H1 (cell line): Measurements from ENCODE around the gene APOA1. TPM values are rescaled to one million over a fixed set of nuclear protein-coding genes. Genes with fewer than 3 reads are reported as not detected.

Source experiments
- CTCF ChIA-PET: fragments of 300-600 bp; sonication (Branson Sonifier 250); formaldehyde crosslinking; loops from one replicate; lab custom pipeline; 2021; ENCODE audit not compliant: partially characterized antibody; lab: Charles Lee
- POLR2A ChIA-PET: fragments of 300-600 bp; sonication (Branson Sonifier 250); formaldehyde crosslinking; loops from one replicate; lab custom pipeline; 2021; ENCODE audit warnings: inconsistent platforms; ENCODE audit not compliant: partially characterized antibody; lab: Charles Lee
- DNase-seq, 2 experiments: peaks; one replicate each; pipeline versions ENCODE4 v3.0.0 to v3.0.0-alpha.2; 2010 to 2022; ENCODE audit warnings: low spot score in 2 of 2, low read depth in 1 of 2, mixed read lengths in 1 of 2
- FAIRE-seq: peaks from 2 replicates; lab custom pipeline; 2011; peaks lifted over from hg19 to GRCh38; lab: Jason Lieb, UNC
- H2AFZ ChIP-seq: 2 replicates; pipeline ENCODE4 v1.8.1; 2012; ENCODE audit warnings: low read length, inconsistent platforms
- H2AK5ac ChIP-seq: 2 replicates; pipeline ENCODE4 v1.6.1; 2013; ENCODE audit warnings: low read depth, low read length
- H2BK120ac ChIP-seq: replicated peaks from 2 replicates; pipeline ENCODE3; 2013; ENCODE audit warnings: low read depth, low read length, inconsistent platforms
- H2BK12ac ChIP-seq: 2 replicates; pipeline ENCODE4 v1.6.1; 2013; ENCODE audit warnings: low read depth, low read length
- H2BK15ac ChIP-seq: 2 replicates; pipeline ENCODE4 v1.6.1; 2013; ENCODE audit warnings: low read length
- H2BK20ac ChIP-seq: 2 replicates; pipeline ENCODE4 v1.6.1; 2013; ENCODE audit warnings: low read length
- H2BK5ac ChIP-seq: 2 replicates; pipeline ENCODE4 v1.6.1; 2013; ENCODE audit warnings: low read depth, low read length
- H3K14ac ChIP-seq: 2 replicates; pipeline ENCODE4 v1.6.1; 2013; ENCODE audit warnings: inconsistent platforms; ENCODE audit not compliant: insufficient read length
- H3K18ac ChIP-seq: 2 replicates; pipeline ENCODE4 v1.6.1; 2013; ENCODE audit warnings: low read length; ENCODE audit errors: extremely low read depth
- H3K23ac ChIP-seq: 2 replicates; pipeline ENCODE4 v1.6.1; 2013; ENCODE audit warnings: inconsistent platforms; ENCODE audit not compliant: insufficient read length
- H3K23me2 ChIP-seq: 2 replicates; pipeline ENCODE4 v1.6.1; 2013; ENCODE audit warnings: low read depth, low read length
- H3K27ac ChIP-seq: 2 replicates; pipeline ENCODE4 v1.6.1; 2011; ENCODE audit warnings: low read depth, low read length, inconsistent platforms
- H3K27me3 ChIP-seq, 4 experiments: replicated peaks in 1 of 4; 1 replicate in 1 of 4; 2 replicates in 3 of 4; pipeline versions ENCODE4 v1.6.1 to v1.8.1; 2011 to 2013; ENCODE audit warnings: low read length in 3 of 4, mild to moderate bottlenecking in 3 of 4, inconsistent platforms in 2 of 4, mixed read lengths in 2 of 4, moderate library complexity in 1 of 4; ENCODE audit not compliant: control insufficient read depth in 3 of 4, insufficient read depth in 3 of 4; ENCODE audit errors: extremely low read depth in 1 of 4
- H3K36me3 ChIP-seq, 4 experiments: 2 replicates each; pipeline versions ENCODE4 v1.6.1 to v1.8.1; 2011 to 2013; ENCODE audit warnings: mild to moderate bottlenecking in 4 of 4, low read length in 3 of 4, moderate library complexity in 2 of 4, control low read depth in 1 of 4, inconsistent platforms in 1 of 4; ENCODE audit not compliant: insufficient read depth in 4 of 4, control insufficient read depth in 2 of 4
- H3K4ac ChIP-seq: replicated peaks from 2 replicates; pipeline ENCODE3; 2013; ENCODE audit warnings: low read length, low read depth, mixed read lengths, inconsistent platforms; ENCODE audit not compliant: insufficient read length
- H3K4me1 ChIP-seq, 4 experiments: replicated peaks in 1 of 4; 1 replicate in 1 of 4; 2 replicates in 3 of 4; pipeline versions ENCODE4 v1.6.1 to v1.8.1; 2011 to 2013; ENCODE audit warnings: low read length in 3 of 4, inconsistent platforms in 2 of 4, mixed read lengths in 1 of 4; ENCODE audit not compliant: insufficient read depth in 4 of 4, control insufficient read depth in 3 of 4
- H3K4me2 ChIP-seq, 2 experiments: 2 replicates each; pipeline versions ENCODE4 v1.6.1 to v1.8.1; 2011 to 2013; ENCODE audit warnings: low read depth in 2 of 2, low read length in 2 of 2, control low read depth in 1 of 2, inconsistent platforms in 1 of 2, mild to moderate bottlenecking in 1 of 2; ENCODE audit not compliant: insufficient read depth in 1 of 2
- H3K4me3 ChIP-seq, 4 experiments: fragments of 200-600, 300-600 bp in 1 of 4; sonication (generic), shearing (Covaris generic), sonication (Bioruptor Twin) in 1 of 4; 2 replicates each; pipeline versions ENCODE4 v1.5.1 to v1.8.1; 2011 to 2016; ENCODE audit warnings: low read length in 4 of 4, low read depth in 3 of 4, control low read depth in 2 of 4, inconsistent platforms in 2 of 4, mild to moderate bottlenecking in 2 of 4, mixed read lengths in 1 of 4, moderate library complexity in 1 of 4; ENCODE audit not compliant: insufficient read depth in 2 of 4; ENCODE audit errors: extremely low read depth in 1 of 4
- H3K56ac ChIP-seq: replicated peaks from 2 replicates; pipeline ENCODE3; 2013; ENCODE audit warnings: low read depth, mild to moderate bottlenecking, mixed read lengths, low read length, inconsistent platforms; ENCODE audit not compliant: insufficient read length
- H3K79me1 ChIP-seq: 2 replicates; pipeline ENCODE4 v1.6.1; 2013; ENCODE audit warnings: low read depth, low read length, control low read depth
- H3K79me2 ChIP-seq, 2 experiments: 2 replicates each; pipeline versions ENCODE4 v1.6.1 to v1.8.1; 2012 to 2013; ENCODE audit warnings: low read length in 2 of 2, mild to moderate bottlenecking in 2 of 2, inconsistent platforms in 1 of 2; ENCODE audit not compliant: insufficient read depth in 2 of 2, control insufficient read depth in 1 of 2
- H3K9ac ChIP-seq, 4 experiments: replicated peaks in 1 of 4; 1 replicate in 1 of 4; 2 replicates in 3 of 4; pipeline versions ENCODE4 v1.6.1 to v1.8.1; 2011 to 2013; ENCODE audit warnings: low read depth in 3 of 4, low read length in 3 of 4, control low read depth in 2 of 4, mild to moderate bottlenecking in 2 of 4, moderate library complexity in 2 of 4, inconsistent platforms in 1 of 4; ENCODE audit errors: extremely low read depth in 1 of 4
- H3K9me3 ChIP-seq, 2 experiments: 2 replicates each; pipeline versions ENCODE4 v1.6.1 to v1.8.1; 2012 to 2013; ENCODE audit warnings: mild to moderate bottlenecking in 2 of 2, moderate library complexity in 2 of 2, control low read depth in 1 of 2, inconsistent platforms in 1 of 2, low read depth in 1 of 2, low read length in 1 of 2, mixed read lengths in 1 of 2; ENCODE audit not compliant: insufficient read depth in 2 of 2
- H4K20me1 ChIP-seq, 2 experiments: replicated peaks in 1 of 2; 2 replicates each; pipeline versions ENCODE3 to v1.8.1; 2011 to 2013; ENCODE audit warnings: inconsistent platforms in 2 of 2, low read length in 2 of 2, mild to moderate bottlenecking in 1 of 2; ENCODE audit not compliant: insufficient read depth in 2 of 2, control insufficient read depth in 1 of 2
- H4K5ac ChIP-seq: 2 replicates; pipeline ENCODE4 v1.6.1; 2013; ENCODE audit warnings: low read length, low read depth, mixed read lengths, inconsistent platforms; ENCODE audit not compliant: insufficient read length
- H4K8ac ChIP-seq: 2 replicates; pipeline ENCODE4 v1.8.0; 2013; ENCODE audit warnings: mild to moderate bottlenecking, moderate library complexity, low read length, inconsistent platforms; ENCODE audit not compliant: insufficient read depth; ENCODE audit errors: extremely low read depth
- H4K91ac ChIP-seq: replicated peaks from 2 replicates; pipeline ENCODE3; 2013; ENCODE audit warnings: low read length, mixed read lengths, inconsistent platforms; ENCODE audit not compliant: insufficient read length
- ASH2L ChIP-seq: fragments of 200-600, 300-600 bp; sonication (generic); IDR thresholded peaks from one replicate; pipeline ENCODE4 v1.7.1; 2017; ENCODE audit warnings: low read length
- BRCA1 ChIP-seq: IDR thresholded peaks from 2 replicates; pipeline ENCODE4 v1.6.1; 2012; ENCODE audit warnings: low read depth, low read length, improper control_type of control experiment
- CHD1 ChIP-seq: IDR thresholded peaks from 2 replicates; pipeline ENCODE4 v1.6.1; 2012; ENCODE audit warnings: low read depth, low read length, improper control_type of control experiment
- FOSL1 ChIP-seq: IDR thresholded peaks from 2 replicates; pipeline ENCODE4 v1.6.1; 2011; ENCODE audit warnings: mild to moderate bottlenecking, low read depth, low read length, moderate library complexity; ENCODE audit not compliant: insufficient read depth
- GABPA ChIP-seq: IDR thresholded peaks from 2 replicates; pipeline ENCODE4 v1.6.1; 2011; ENCODE audit warnings: mild to moderate bottlenecking, low read length, moderate library complexity, borderline replicate concordance; ENCODE audit not compliant: insufficient read depth
- KDM4A ChIP-seq: IDR thresholded peaks from one replicate; pipeline ENCODE4 v1.7.1; 2012; ENCODE audit warnings: low read depth, mild to moderate bottlenecking, moderate library complexity, low read length, inconsistent platforms; ENCODE audit not compliant: severe bottlenecking
- PHF8 ChIP-seq: fragments of 200-600 bp; sonication (generic); conservative IDR thresholded peaks from 2 replicates; pipeline ENCODE4 v1.7.1; 2012; ENCODE audit warnings: low read depth, mild to moderate bottlenecking, inconsistent platforms, low read length, moderate library complexity
- POLR2A ChIP-seq, 2 experiments: IDR thresholded peaks; 1 replicate in 1 of 2; 2 replicates in 1 of 2; pipeline ENCODE4 v1.6.1; 2011; ENCODE audit warnings: low read depth in 2 of 2, low read length in 2 of 2, mild to moderate bottlenecking in 2 of 2; ENCODE audit errors: control extremely low read depth in 1 of 2
- RBBP5 ChIP-seq: IDR thresholded peaks from 2 replicates; pipeline ENCODE4 v1.7.1; 2012; ENCODE audit warnings: low read depth, mild to moderate bottlenecking, inconsistent platforms, low read length, moderate library complexity, borderline replicate concordance
- SP2 ChIP-seq: IDR thresholded peaks from 2 replicates; pipeline ENCODE4 v1.6.1; 2012; ENCODE audit warnings: mild to moderate bottlenecking, low read length, inconsistent platforms
- SUZ12 ChIP-seq: fragments of 200-600 bp; sonication (generic); IDR thresholded peaks from 2 replicates; pipeline ENCODE4 v1.6.1; 2012; ENCODE audit warnings: mild to moderate bottlenecking, inconsistent platforms, low read length, moderate library complexity, mixed read lengths
- TAF1 ChIP-seq: IDR thresholded peaks from 2 replicates; pipeline ENCODE4 v1.6.1; 2011; ENCODE audit warnings: mild to moderate bottlenecking, low read depth, low read length
- WGBS, 2 experiments: shearing (Covaris generic) in 1 of 2; methylation state at CpG; one replicate each; pipeline versions ENCODE4 v1.1.6 to v1.1.7; 2013 to 2015; ENCODE audit warnings: low lambda C conversion rate in 2 of 2, mixed read lengths in 2 of 2, inconsistent platforms in 1 of 2, low coverage in 1 of 2, missing lambda C conversion rate in 1 of 2; ENCODE audit not compliant: insufficient replicate concordance in 2 of 2, insufficient coverage in 1 of 2, insufficient read length in 1 of 2; ENCODE audit errors: extremely low coverage in 1 of 2, missing lambda C conversion rate in 1 of 2; 5-methylcytosine and 5-hydroxymethylcytosine counted together
- polyA plus RNA-seq, 7 experiments: library from polyadenylated mRNA; depleted of rRNA in 3 of 7; stranded (reverse) in 5 of 7; unstranded in 2 of 7; fragments of >200 nt in 5 of 7; fragments of 200-250 nt in 2 of 7; gene quantifications; 1 replicate in 5 of 7; 2 replicates in 1 of 7; 4 replicates in 1 of 7; pipeline versions ENCODE4 v1.2.1 to v1.2.3, GENCODE V29; 2011 to 2013; ENCODE audit warnings: missing spikeins in 2 of 7, mixed read lengths in 2 of 7
- total RNA-seq: library from RNA; stranded (reverse); fragmentation: NEBNext Ultra II Directional; extraction: Animal tissue kit (Norgen Biotek cat#: 25700); gene quantifications from 2 replicates; pipeline ENCODE4 v1.2.1, GENCODE V29; 2021

The APOA1 gene
- total and polyA plus RNA-seq, 2 of the 8 experiments (the other 6 are each of a cell fraction or from before 2014, with no cell fraction given) = 0.80 TPM; not detected in 1

DNA sequence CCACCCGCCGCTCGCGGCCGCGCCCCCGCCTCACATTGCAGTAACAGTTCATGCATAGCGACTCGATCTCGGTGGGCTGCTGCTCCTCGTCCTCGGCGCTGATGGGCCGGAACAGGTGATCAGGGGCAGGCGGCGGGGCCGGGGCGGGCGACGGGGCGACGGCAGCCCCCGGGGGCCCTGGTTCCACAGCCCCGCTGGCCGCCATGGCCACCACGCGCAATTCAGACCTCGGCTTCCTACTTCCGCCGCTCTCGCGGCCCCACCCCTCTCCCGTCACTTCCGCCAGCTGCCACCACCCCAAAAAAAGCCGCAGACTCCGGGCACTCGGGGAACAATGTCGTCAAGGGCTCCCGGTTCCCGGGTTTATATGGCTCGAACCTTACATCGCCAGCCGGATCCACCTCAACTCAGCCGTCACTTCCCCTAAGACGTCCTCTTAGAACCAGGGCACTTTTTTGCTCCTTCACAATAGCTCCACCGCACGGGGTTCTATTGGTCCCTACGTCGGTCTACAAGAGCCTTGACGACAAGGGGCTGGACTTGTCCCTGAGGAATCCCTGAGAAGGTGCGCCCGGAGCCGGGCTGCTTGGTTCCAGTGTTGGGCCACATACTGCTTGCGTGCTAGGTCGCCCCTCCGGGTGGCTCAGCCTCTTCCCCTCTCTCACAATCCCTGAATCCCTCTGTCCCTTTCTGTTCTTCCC is 49.5 kb downstream of the APOA1 start, which contains the start of gene ZPR1:
Gene ZPR1 (minus strand): TSS at position 238 of the 701 bp plus-strand sequence. CDS start 33 bp downstream, at position 205.
- no peak within 1 kb of the TSS for H2BK15ac ChIP-seq
- peak within 1 kb of the TSS; percentile 65 to 78 (median 70) for H3K9ac ChIP-seq
- peak within 1 kb of the TSS; percentile 56; the same call in 1 of the 2 replicates for H3K27ac ChIP-seq
- peaks cover 4 to 9% (median 6%) of the 10 kb centered on the region in 4 experiments for H3K4me1 ChIP-seq
- peaks cover 0 to 11% (median 3%) of the 10 kb centered on the region in 4 experiments; a peak in 4 of 7 replicates for H3K27me3 ChIP-seq
- H4K20me1 ChIP-seq = no peaks in the 10 kb centered on the region
- H2BK12ac ChIP-seq = no peak within 1 kb of the TSS
- H3K4me3 ChIP-seq = peak within 1 kb of the TSS; percentile 79 to 93 (median 85)
- H4K5ac ChIP-seq = peak within 1 kb of the TSS; percentile 18
- peaks cover 5% of the 10 kb centered on the region; the same call in 1 of the 2 replicates for H3K79me1 ChIP-seq
- H2BK20ac ChIP-seq = no peak within 1 kb of the TSS
- FAIRE-seq (no peak), DNase-seq (peak in 1 of 2 experiments; percentile 89)
- peak within 1 kb of the TSS; percentile 39 for H4K8ac ChIP-seq
- peak within 1 kb of the TSS; percentile 66 for H3K18ac ChIP-seq
- ChIA-PET POLR2A (interaction anchor here (0.9 to 6.0 kb wide), 7 partner anchors 8 to 309 kb away, joined by 3 to 29 read pairs (median 4); partner anchors contain the start of genes APOA1 and BUD13), CTCF (interaction anchor here (0.9 to 12.1 kb wide), 10 partner anchors 8 to 439 kb away, joined by 3 to 237 read pairs (median 4); partner anchors contain the start of genes APOA1, APOA4 and APOC3)
- peaks cover 26 to 36% (median 30%) of the 10 kb centered on the region in 4 experiments for H3K36me3 ChIP-seq
- no peaks in the 10 kb centered on the region for H3K9me3 ChIP-seq
- no peak within 1 kb of the TSS for H3K56ac ChIP-seq
- H3K4me2 ChIP-seq = peak within 1 kb of the TSS; percentile 92 to 94
- H3K23ac ChIP-seq = no peak within 1 kb of the TSS
- no peak within 1 kb of the TSS; the same call in 1 of the 2 replicates for H2BK5ac ChIP-seq
- H4K91ac ChIP-seq = no peak within 1 kb of the TSS
- H3K4ac ChIP-seq = peak within 1 kb of the TSS; percentile 29
- H3K14ac ChIP-seq = no peak within 1 kb of the TSS
- H2AFZ ChIP-seq = peak within 1 kb of the TSS; percentile 91; the same call in 1 of the 2 replicates
- no peak within 1 kb of the TSS for H2BK120ac ChIP-seq
- 3% methylated on average over 47 of the region's 56 CpGs; no CpG with 5 or more reads in 1 of the 2 experiments for WGBS, 2 experiments
- H3K79me2 ChIP-seq = peaks cover 0 to 15% of the 10 kb centered on the region in 2 experiments; a peak in 2 of 4 replicates
- H3K23me2 ChIP-seq = peaks cover 11% of the 10 kb centered on the region
- no peak within 1 kb of the TSS for H2AK5ac ChIP-seq
- TF ChIP-seq RBBP5 (0 out of 2 replicates have a peak, but pooled peaks have one; percentile 25), POLR2A (IDR thresholded peaks at IDR 0.05; ENCODE audit: control extremely low read depth in 1 of 2, low read depth in 2 of 2, low read length in 2 of 2) (peak in 1 of 2 experiments; percentile 84; a peak in 2 of 3 replicates), CHD1 (no peak), SP2 (no peak), PHF8 (peak; percentile 96), KDM4A (peak; percentile 71), FOSL1 (no peak), GABPA (peak; percentile 84; the same call in 1 of the 2 replicates), TAF1 (peak; percentile 65; the same call in 1 of the 2 replicates), SUZ12 (no peak), BRCA1 (no peak), ASH2L (peak; percentile 55)
